SIG-M5 (cell line): ENCODE measurements around the gene RET.
A peak's percentile ranks its signal among the peaks of the same experiment; 100 is the strongest.

Experiments used
- DNase-seq: peaks from one replicate; lab custom pipeline; 2025; lab: John Stamatoyannopoulos, UW

Gene RET

DNA sequence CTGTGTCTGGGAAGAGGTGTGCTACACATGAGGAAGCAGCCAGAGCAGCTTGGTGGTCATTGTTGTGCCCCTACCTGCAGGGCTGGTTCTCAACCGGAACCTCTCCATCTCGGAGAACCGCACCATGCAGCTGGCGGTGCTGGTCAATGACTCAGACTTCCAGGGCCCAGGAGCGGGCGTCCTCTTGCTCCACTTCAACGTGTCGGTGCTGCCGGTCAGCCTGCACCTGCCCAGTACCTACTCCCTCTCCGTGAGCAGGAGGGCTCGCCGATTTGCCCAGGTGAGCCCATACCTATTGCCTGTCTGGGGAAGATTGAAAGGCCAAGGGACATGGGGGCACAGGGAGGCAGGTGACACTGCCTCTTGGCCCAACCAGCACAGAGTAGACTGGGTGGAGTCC, 32.1 kb downstream of the RET start:
- DNase-seq = no peak

DNA sequence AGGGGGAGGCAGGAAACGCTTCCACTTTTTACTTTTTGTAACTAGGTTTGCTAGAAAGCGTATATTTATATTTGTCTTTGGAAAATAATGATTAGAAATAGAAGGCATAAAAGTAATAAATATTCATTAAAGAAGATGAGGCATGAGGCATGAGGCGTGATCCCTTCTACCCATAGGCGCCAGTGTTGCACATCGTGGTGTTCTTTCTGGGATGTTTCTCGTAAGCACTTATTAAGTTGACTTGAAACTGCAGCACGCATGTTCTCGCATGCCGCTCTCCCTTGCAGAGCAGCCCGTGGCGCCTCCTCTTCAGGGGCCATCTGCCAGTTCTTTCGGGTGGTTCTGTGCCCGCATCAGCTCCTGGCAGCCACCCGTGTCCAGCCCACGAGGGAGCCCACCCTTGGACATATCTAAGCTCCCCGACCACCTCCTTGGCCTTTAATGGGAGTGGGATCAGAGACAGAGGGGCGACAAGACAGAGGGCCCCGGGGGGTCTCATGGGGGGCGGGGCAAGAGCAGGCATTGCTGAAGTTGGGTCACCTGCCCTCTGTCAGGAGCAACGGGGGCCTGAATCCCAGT, 32.9 kb downstream of the RET start:
- no peak for DNase-seq

DNA sequence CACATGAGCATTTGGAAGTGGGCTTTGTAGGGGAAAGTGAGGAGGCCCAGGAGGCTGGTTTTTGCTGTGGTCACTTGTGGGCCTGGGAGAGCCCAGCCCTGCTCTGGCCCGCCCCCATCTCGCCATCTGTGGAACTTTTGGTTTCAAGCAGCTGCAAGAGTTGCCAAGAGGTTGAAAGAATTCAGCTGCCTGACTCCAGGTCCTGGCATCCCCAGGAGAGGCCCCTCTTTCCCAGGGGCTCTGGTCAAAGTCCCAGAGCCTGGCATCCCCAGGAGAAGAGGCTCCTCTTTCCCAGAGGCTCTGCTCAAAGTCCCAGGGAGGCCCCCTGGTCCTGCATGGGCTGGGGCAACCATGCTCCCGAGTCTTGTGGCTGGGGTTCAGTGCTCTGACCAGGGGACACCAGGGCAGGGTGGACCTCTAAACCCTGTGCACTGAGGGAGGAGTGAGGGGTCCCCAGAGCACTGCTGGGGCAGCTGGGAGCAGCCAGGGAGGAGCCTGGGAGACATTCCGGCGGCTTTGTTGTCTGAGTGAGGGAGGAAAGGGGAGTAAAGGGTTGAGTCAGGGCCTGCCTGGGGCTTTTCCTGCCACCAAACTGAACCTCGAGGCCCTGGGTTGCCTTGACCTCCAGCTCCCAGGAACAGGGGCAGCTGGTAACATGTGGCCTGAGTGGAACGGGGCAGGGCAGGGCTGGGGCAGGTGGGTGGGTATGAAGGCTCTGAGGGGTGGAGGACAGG, 33.6 kb downstream of the RET start:
- DNase-seq = no peak

DNA sequence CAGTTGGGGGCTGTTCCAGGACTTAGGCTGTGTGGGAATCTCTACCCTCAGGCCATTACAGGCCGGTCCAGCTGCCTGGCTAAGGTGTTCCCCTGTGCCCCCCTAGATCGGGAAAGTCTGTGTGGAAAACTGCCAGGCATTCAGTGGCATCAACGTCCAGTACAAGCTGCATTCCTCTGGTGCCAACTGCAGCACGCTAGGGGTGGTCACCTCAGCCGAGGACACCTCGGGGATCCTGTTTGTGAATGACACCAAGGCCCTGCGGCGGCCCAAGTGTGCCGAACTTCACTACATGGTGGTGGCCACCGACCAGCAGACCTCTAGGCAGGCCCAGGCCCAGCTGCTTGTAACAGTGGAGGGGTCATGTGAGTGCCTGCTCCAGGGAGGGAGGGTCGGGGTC, 34.2 kb downstream of the RET start:
- no peak for DNase-seq

DNA sequence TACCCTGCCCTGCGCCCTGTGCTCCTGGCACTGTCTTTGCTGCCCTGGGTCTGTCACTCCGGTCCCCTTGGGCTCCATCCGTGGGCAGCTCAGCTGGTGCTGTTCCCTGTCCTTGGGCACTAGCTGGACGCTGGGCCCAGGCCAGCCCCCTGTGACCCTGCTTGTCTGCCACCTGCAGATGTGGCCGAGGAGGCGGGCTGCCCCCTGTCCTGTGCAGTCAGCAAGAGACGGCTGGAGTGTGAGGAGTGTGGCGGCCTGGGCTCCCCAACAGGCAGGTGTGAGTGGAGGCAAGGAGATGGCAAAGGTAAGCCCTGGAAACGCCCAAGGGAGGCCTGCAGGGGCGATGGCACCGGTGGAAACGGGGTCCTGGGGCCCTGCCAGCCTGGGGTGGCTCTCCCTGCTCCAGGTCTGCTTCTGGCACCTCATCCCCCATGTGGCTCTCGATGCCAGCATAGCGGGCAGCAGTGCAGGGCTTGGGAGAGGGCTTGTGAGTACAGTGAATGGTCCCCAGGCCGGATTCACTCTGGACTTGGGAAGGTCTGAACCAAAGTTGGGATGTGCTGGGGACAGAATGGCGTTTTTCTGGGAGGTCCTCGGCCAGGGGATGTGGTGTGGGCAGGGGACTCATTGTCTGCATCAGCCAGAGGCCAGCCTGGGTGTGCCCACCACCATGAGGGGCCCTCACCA, 35.2 kb downstream of the RET start:
- no peak for DNase-seq

DNA sequence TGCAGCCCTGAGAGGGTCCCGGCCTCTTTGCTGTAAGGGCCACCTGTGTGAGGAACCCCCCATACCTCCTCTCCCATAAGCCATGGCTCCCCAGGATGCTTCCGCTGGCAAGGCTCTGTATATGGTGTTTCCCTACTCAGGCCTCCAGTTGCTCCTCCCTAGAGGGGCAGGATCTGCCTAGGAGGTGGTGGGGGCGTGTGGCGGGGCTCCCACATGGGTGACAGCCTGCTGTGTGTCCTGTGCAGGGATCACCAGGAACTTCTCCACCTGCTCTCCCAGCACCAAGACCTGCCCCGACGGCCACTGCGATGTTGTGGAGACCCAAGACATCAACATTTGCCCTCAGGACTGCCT, 35.7 kb downstream of the RET start:
- no peak for DNase-seq

DNA sequence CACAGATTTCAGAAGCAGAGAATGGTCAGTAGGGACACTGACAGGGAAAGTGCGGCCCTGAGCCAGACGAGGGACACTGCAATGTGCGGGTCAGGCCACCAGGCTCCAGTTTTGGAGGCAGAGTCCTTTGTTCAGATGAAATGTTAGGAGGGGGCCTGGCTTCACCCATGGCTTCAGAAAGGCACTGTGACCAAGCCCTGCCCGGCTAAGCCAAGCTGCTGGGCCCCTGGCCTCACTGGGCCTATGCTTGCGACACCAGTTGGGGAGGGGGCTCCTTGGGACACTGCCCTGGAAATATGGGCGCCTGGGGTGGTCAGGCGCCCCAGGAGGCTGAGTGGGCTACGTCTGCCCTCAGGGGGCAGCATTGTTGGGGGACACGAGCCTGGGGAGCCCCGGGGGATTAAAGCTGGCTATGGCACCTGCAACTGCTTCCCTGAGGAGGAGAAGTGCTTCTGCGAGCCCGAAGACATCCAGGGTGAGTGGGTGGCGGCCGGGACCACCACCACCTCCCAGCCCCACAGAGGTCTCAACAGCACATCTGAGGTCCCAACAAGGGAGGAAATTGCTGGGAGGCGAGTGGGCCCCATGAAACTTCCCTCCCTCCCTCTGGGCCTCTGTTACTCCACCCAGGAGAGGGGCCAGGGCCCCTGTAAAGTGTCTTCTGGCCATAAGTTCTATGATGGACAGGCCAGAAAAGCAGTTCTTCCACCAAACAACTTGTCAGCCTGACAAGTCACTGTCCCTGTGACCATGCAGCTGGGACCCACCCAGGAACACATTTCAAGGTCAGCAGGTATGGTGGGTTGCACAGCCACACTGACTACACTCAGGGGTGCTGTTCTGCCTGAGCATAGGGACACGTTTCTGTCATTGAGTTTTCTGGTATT, 36.6 kb downstream of the RET start:
- DNase-seq = no peak

DNA sequence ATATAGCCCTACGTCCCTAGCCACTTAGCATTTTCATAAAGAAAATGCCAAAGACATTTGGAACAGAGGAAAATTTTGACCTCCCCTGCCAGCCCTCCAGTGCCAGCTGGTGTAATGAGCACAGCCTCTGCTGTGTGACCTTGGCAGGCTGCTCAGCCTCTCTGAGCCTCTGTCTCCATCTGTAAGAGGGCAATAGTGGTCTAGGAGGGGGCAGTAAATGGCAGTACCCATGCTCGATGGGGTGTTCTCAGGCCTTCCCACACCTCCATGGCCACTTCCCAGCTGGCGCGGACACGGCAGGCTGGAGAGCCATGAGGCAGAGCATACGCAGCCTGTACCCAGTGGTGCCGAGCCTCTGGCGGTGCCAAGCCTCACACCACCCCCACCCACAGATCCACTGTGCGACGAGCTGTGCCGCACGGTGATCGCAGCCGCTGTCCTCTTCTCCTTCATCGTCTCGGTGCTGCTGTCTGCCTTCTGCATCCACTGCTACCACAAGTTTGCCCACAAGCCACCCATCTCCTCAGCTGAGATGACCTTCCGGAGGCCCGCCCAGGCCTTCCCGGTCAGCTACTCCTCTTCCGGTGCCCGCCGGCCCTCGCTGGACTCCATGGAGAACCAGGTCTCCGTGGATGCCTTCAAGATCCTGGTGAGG, 37.3 kb downstream of the RET start:
- DNase-seq = no peak

DNA sequence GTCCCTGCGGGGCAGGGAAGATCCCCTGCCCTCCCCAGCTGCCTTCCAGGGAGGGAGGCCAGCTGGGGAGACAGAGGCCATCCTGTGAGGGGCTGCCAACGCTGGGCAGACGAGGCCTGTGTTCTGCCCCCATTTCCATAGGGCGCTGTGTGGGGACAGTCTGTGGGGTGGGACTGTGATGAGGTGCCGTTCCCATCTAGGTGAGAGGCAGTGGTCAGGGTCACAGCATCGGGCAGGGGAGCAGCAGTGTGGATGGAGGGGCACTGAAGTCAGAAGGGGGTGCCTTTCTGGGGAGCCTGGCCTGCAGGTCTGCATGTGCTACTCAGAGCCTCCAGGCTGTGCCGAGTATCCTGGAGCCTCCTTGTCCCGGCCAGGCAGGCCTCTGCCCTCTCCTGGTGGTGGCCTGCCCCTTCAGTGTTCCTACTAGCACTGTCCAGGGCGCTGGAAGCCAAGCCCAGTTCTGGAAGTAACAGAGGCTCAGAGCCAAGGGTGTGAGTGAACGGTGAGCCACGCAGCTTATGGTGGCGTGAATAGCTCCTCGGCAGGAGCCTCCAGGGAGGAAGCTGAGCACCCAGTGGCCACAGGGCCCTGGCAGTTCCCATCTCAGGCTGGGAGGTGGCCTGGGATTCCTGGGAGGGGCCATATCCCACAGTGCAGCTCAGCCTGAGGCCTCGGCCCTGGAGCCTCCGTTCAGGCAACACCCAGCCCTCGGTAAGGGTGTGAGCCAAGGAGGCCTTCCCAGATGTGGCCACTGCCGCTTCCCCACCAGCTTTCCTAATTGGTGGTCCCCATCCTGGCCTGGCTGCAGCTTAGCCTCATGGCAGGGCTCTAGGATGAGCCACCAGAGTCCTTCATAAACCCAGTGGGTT, 38.1 kb downstream of the RET start:
- no peak for DNase-seq

DNA sequence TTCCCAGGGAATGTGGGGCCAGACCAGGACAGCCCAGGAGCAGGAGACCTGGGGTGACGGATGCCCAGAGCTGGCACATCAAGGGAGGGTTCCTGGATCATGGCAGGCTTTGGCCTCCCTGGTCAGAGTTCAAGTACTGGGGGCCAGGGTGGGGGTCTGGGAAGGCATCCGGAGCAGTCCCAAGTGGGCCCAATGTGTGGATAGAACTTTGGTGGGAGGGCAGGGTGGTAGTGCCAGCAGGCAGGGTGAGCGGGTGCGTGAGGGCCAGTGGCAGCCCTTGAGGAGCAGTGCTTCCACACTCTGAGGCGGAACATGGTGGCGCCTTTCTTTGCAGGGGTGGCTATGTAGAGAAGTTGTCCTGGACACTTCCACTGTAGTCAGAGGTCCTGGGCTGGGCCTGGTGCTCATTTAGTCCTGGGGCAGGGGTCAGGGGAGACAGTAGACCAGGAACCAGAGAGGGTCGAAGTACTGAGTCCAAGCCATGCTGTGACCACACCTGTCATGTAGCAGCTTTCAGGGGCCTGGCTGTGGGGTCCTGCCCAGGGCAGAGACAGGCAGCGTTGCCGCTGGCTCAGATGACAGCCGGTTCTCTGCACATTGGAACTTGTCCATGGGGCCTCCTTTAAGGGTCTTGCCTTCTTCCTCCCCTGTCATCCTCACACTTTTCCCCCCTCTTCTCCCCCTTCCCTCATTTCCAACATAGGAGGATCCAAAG, 39.2 kb downstream of the RET start:
- DNase-seq = no peak

DNA sequence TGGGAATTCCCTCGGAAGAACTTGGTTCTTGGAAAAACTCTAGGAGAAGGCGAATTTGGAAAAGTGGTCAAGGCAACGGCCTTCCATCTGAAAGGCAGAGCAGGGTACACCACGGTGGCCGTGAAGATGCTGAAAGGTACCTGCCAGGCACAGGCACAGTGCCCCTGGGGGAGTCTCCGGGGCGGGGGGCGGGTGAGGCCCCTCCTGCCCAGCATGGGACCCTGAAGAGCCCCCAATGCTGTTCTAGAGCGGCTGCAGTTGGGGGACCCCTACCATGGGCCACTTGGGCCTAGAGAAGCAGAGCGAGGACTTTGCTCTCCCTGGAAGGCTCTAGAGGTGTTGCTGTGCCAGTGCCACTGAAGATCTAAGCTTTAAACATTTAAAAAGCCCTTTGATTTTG, 39.7 kb downstream of the RET start:
- no peak for DNase-seq

DNA sequence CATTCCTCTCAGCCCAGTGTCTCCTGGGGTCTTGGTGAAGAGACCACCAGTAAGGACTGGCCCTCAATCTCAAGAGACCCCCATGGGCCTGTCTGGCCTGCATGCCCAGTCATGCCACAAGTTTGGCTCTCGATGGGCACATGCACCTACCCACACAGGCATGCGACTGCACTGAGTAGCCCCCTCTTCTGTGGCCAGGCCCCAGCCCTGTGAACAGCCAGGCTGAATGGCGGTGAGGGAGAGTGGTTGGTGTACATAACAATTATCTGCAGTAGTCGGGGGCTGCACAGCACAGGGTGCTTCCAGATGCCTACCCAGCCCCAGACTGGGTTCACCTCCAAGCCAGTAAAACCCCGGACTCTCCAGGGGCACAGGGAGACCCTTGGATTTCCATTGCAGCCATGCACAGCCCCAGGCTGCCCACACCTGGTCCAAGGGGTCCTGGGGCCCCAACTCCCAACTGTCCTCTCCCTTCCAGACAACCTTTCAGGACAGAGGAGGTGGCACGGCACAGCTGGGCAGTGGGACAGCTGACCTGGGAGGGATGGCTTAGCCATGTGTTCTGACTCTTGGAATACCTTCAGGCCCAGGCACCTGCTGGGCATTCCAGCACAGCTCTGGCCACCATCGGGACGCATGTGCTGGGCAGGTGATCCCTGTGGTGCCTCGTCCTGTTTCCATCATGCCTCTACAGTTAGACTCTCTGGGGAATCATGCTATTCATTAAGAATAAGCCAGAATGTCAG, 40.3 kb downstream of the RET start:
- no peak for DNase-seq

DNA sequence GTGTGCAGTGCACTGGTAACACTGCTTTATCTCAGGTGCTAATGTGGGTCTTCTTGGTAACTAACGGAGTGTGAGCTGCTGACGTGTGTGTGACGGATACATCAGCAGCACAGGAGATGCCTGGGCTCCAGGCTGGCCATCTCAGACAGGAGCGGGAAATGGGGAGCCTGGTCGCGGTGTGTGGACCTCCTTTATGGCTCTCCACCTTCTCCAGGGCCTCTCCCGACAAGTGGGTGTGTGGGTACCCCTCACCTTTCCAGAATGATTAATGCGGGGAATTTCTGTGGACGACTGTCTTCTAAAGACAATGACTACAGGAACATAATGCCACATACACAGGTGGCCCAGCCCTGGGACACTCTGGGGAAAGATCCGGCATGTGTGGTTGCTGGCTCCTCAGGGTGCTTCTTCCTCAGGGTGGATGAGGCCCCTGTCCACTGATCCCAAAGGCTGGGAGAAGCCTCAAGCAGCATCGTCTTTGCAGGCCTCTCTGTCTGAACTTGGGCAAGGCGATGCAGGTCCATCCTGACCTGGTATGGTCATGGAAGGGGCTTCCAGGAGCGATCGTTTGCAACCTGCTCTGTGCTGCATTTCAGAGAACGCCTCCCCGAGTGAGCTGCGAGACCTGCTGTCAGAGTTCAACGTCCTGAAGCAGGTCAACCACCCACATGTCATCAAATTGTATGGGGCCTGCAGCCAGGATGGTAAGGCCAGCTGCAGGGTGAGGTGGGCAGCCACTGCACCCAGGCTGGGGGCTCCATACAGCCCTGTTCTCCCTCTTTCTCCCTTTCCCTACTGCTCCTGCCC, 41.1 kb downstream of the RET start:
- DNase-seq = no peak

DNA sequence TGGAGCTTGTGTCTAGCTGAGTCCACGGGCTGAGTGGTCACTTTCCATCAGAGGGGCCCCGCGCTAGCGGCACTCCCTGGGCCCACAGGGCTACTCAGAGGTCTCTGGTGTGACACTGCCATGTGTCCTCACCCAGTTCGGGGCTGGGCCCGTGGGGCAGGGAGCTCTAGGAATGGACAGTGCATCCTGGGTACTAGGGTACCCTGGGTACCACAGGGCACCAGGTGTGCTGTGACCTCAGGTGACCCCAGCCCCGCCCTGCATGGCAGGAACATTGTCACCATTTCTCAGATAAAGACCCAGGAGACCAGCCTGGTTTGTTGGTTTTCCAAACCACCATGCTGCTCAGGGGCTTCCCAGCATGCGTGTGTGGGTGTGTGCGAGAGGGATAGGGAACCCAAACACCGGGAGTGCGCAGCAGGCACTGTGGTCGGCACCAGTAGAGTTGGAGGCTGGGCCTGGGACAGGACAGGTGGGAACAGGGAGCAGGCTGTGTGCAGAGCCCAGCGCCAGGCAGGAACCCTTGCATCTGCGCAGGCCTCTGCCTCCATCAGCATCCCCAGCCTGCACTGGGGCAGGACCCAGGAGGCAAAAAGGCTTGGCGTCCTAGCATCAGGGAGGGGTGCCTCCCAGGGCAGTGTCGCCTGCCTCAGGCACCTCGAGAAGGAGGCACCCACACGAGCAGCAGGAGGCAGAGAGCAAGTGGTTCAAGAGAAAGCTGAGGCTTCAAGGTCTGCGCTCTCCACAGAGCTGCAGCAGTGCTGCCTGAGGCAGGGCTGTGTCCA, 42.0 kb downstream of the RET start:
- no peak for DNase-seq

DNA sequence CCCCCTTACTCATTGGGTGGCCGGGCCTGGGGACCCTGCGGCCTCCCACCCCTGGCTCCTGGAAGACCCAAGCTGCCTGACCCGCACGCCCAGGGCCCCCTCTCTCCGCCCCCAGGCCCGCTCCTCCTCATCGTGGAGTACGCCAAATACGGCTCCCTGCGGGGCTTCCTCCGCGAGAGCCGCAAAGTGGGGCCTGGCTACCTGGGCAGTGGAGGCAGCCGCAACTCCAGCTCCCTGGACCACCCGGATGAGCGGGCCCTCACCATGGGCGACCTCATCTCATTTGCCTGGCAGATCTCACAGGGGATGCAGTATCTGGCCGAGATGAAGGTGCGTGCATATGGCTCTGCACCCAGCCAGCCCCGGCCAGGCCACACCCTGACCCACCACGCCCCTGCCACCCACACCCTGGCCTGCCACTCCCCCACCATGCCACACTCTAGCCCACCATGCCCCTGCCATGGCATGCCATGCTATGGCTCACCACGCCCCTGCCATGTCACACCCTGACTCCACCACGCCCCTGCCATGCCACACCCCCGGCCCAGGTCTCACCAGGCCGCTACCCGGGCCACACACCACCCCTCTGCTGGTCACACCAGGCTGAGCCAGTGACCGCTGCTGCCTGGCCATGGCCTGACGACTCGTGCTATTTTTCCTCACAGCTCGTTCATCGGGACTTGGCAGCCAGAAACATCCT, 42.7 kb downstream of the RET start:
- DNase-seq = no peak

DNA sequence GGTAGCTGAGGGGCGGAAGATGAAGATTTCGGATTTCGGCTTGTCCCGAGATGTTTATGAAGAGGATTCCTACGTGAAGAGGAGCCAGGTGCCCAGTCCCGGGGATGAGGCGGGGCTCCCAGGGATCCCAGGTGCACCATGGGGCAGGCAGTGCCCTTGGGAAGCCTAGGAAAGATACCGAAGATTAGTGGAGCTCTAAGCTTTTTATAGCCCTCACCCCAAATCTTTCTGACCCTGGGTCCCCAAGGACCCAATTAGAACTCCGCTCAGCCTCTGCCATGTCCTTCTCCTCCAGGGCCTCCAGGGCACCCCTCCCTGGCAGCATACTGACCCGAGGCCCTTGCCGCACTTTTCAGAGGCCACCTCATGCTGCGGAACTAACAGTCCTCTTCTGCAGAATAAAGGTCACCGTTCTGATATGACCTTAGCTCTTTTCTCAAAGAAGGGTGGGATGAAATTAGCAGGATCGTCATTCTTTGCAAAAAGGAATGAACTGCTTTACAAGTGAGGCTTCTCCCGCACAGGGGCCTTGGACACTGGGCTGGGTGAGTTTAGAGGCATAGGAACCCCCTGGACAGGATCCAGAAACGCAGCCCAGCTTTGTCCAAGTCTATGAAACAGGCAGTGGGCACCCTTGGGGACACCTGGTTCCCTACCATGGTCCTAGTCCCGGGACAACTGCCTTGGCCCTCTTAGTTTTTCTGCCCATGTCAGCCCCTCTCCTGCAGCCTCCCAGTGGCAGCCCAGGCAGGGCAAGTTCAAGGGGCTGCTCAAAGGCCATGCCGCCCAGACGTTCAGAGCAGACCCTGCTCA, 43.5 kb downstream of the RET start:
- DNase-seq = no peak

DNA sequence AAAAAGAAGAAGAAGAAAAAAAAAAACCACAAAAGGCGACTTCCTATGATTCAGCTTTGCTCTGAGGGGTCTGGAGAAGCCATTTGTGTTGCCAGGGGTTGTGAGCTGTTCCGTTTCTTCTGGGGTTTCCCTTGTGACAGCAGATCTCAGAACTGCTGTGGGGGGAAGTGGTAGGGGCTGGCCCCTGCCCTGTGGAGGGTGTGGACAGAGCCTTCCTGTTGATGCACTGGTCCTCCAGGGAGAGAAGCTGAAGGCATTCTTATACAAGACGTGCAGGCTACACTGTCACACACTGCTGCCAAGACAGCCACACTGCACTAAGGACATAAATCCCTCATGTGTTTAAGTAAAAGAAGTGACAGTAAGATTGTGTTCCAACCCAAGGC, 44.1 kb downstream of the RET start:
- peak; percentile 14 for DNase-seq
